KMS-11 (cell line): ENCODE results near the gene GALNT10.

Experiments used
- H2AFZ ChIP-seq: fragments of 200-600 bp; sonication (generic); 2 replicates; pipeline ENCODE4 v1.6.1; 2016; ENCODE audit warnings: antibody characterized with exemption, mixed run types, low read depth
- H3K27ac ChIP-seq: fragments of 200-600 bp; sonication (generic); 2 replicates; pipeline ENCODE4 v1.6.1; 2016; ENCODE audit warnings: mild to moderate bottlenecking, mixed run types
- H3K27me3 ChIP-seq: fragments of 200-600 bp; sonication (generic); 2 replicates; pipeline ENCODE4 v1.6.1; 2017; ENCODE audit warnings: mild to moderate bottlenecking, low read depth, mixed run types, moderate library complexity; ENCODE audit not compliant: insufficient read depth
- H3K36me3 ChIP-seq: fragments of 200-600 bp; sonication (generic); 2 replicates; pipeline ENCODE4 v1.6.1; 2017; ENCODE audit warnings: mild to moderate bottlenecking, mixed run types; ENCODE audit not compliant: insufficient read depth
- H3K4me1 ChIP-seq: fragments of 200-600 bp; sonication (generic); 2 replicates; pipeline ENCODE4 v1.6.1; 2016; ENCODE audit warnings: mild to moderate bottlenecking, low read depth, mixed run types; ENCODE audit not compliant: poor library complexity, severe bottlenecking
- H3K4me2 ChIP-seq: fragments of 200-600 bp; sonication (generic); 2 replicates; pipeline ENCODE4 v1.7.0; 2016; ENCODE audit warnings: mild to moderate bottlenecking, mixed run types
- H3K4me3 ChIP-seq: fragments of 200-600 bp; sonication (generic); IDR thresholded peaks from 2 replicates; pipeline ENCODE4 v1.6.1; 2017; ENCODE audit warnings: low read depth, low read length, mixed read lengths; ENCODE audit not compliant: insufficient read depth
- H3K79me2 ChIP-seq: fragments of 200-600 bp; sonication (generic); 2 replicates; pipeline ENCODE4 v1.6.1; 2016; ENCODE audit warnings: low read depth, mixed run types; ENCODE audit not compliant: insufficient read depth
- H3K9ac ChIP-seq: fragments of 200-600 bp; sonication (generic); 2 replicates; pipeline ENCODE4 v1.6.1; 2016; ENCODE audit warnings: mild to moderate bottlenecking, mixed run types
- H4K20me1 ChIP-seq: fragments of 200-600 bp; sonication (generic); 2 replicates; pipeline ENCODE4 v1.6.1; 2016; ENCODE audit warnings: mild to moderate bottlenecking, mixed run types; ENCODE audit not compliant: insufficient read depth
- TF ChIP-seq, protein P1 (sequence below): fragments of 200-600 bp; sonication (generic); conservative IDR thresholded peaks from 2 replicates; pipeline ENCODE4 v1.6.1; 2017; ENCODE audit warnings: low read depth, mild to moderate bottlenecking, antibody characterized with exemption, low read length, moderate library complexity, mixed read lengths

The GALNT10 gene

DNA sequence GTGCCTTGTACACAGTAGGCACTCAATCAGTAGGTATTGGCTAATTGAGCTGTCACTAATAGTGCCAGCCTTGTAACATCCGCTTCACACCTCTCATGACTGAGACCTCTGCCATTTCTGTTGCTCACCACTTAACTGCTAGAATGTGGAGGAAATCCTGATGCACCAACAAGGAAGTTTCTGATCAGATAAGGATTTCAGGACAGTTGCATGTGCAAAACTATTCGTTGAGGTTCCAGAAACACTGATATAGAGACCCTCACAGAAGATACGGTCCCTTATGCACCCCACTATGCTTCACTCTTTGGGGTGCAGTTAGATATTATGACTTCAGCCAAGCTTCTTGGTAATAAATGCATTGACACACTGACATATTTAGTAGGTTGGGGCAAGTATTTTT lies 266.0 kb downstream of the GALNT10 start:
- Histone ChIP-seq H3K4me3 (no peak overlapping the region), H3K27me3 (no peaks in the 10 kb centered on the region), H3K27ac (no peak overlapping the region), H3K4me1 (no peaks in the 10 kb centered on the region), H3K36me3 (no peaks in the 10 kb centered on the region), H3K79me2 (no peaks in the 10 kb centered on the region), H3K4me2 (no peak overlapping the region), H2AFZ (no peak overlapping the region), H4K20me1 (no peaks in the 10 kb centered on the region), H3K9ac (no peak overlapping the region)
- TF ChIP-seq, protein P1, sequence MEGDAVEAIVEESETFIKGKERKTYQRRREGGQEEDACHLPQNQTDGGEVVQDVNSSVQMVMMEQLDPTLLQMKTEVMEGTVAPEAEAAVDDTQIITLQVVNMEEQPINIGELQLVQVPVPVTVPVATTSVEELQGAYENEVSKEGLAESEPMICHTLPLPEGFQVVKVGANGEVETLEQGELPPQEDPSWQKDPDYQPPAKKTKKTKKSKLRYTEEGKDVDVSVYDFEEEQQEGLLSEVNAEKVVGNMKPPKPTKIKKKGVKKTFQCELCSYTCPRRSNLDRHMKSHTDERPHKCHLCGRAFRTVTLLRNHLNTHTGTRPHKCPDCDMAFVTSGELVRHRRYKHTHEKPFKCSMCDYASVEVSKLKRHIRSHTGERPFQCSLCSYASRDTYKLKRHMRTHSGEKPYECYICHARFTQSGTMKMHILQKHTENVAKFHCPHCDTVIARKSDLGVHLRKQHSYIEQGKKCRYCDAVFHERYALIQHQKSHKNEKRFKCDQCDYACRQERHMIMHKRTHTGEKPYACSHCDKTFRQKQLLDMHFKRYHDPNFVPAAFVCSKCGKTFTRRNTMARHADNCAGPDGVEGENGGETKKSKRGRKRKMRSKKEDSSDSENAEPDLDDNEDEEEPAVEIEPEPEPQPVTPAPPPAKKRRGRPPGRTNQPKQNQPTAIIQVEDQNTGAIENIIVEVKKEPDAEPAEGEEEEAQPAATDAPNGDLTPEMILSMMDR, result no peak

DNA sequence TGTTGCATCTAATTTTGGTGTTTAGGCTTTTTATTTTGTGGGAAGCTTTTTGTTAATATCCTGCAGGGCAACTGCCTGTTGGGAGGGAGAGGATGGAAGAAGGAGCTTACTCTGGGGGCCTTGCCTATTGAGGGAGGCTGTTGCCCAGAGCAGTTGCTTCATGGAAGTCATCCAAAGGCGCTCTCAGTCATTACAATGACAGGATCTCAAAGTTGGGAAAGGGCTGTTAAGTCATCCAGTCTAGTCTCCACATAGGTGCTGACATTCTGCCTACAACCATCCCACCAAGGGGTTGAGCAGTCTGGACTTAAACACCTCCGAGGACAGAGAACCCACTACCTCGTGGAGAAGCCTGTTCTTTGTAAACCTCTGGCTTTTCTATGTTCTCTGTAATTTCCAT lies 268.5 kb downstream of the GALNT10 start:
- no peaks in the 10 kb centered on the region for H3K4me1 ChIP-seq
- H3K9ac ChIP-seq, result no peak overlapping the region
- H3K79me2 ChIP-seq, result no peaks in the 10 kb centered on the region
- H3K36me3 ChIP-seq, result no peaks in the 10 kb centered on the region
- no peak overlapping the region for H3K4me2 ChIP-seq
- no peak overlapping the region for H3K4me3 ChIP-seq
- H2AFZ ChIP-seq, result no peak overlapping the region
- TF ChIP-seq, protein P1, result no peak
- no peak overlapping the region for H3K27ac ChIP-seq
- no peaks in the 10 kb centered on the region for H3K27me3 ChIP-seq
- H4K20me1 ChIP-seq, result no peaks in the 10 kb centered on the region

DNA sequence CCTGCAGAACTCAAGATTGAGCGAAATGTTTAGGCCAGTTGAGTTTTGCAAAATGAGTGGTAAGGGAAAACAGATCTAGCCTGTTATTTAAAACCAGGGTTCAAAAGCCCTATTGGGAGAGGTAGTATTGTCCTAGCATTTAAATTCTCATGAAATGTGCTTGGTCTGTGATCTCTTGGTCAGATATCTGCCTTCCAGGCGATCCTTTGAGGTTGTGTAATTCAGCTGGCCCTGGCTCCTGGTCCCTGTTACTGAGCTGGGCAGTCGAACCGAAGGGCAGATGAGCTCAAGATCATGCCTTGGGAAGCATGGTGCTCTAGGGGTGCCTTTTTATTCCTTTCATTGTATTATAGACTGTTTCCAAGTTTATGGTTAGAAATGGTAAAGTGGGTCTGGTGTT lies 269.6 kb downstream of the GALNT10 start:
- no peak overlapping the region for H3K27ac ChIP-seq
- no peaks in the 10 kb centered on the region for H3K79me2 ChIP-seq
- H3K4me3 ChIP-seq, result no peak overlapping the region
- H3K36me3 ChIP-seq, result no peaks in the 10 kb centered on the region
- no peak overlapping the region for H2AFZ ChIP-seq
- no peaks in the 10 kb centered on the region for H3K4me1 ChIP-seq
- no peak overlapping the region for H3K4me2 ChIP-seq
- TF ChIP-seq, protein P1, result no peak
- no peaks in the 10 kb centered on the region for H3K27me3 ChIP-seq
- H3K9ac ChIP-seq, result no peak overlapping the region
- H4K20me1 ChIP-seq, result no peaks in the 10 kb centered on the region

DNA sequence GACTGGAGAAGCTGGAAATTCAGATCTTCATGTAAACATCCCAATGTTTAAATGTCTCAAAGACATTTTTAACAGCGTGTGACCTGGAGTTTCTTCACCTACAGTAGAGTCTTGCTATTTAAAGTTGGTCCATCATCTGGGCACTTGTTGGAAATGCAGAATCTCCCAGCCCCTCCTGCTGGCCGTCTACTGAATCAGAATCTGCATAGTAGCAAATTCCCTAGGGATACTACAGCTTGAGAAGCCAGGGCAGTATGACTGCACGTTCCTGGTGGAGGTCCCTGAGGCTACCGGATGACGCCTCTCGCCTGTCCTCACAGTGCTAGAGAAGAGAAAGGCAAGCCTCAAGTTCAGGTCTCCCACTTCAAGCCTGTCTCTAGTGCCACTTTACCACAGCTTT lies 271.0 kb downstream of the GALNT10 start:
- Histone ChIP-seq H3K27me3 (no peaks in the 10 kb centered on the region), H3K9ac (no peak overlapping the region), H3K4me3 (no peak overlapping the region)

More for the DNA sequence above, 271.0 kb downstream of the GALNT10 start:
- H3K4me2 ChIP-seq, result no peak overlapping the region
- no peaks in the 10 kb centered on the region for H3K4me1 ChIP-seq
- H4K20me1 ChIP-seq, result no peaks in the 10 kb centered on the region
- no peaks in the 10 kb centered on the region for H3K79me2 ChIP-seq
- H3K36me3 ChIP-seq, result no peaks in the 10 kb centered on the region
- TF ChIP-seq, protein P1, result no peak
- no peak overlapping the region for H2AFZ ChIP-seq
- H3K27ac ChIP-seq, result no peak overlapping the region
